SU-DHL-6 (cell line): ENCODE data around the gene AWAT1.

ENCODE experiments used
- H2AFZ ChIP-seq: fragments of 200-600 bp; sonication (generic); 2 replicates; pipeline ENCODE4 v1.6.1; 2014; ENCODE audit warnings: low read depth, mild to moderate bottlenecking, moderate library complexity, mixed read lengths, antibody characterized with exemption, low read length; ENCODE audit not compliant: severe bottlenecking
- H3F3A ChIP-seq: fragments of 200-600 bp; shearing (Covaris generic); 2 replicates; pipeline ENCODE4 v1.6.0; 2016; ENCODE audit warnings: antibody characterized with exemption, mild to moderate bottlenecking; ENCODE audit not compliant: insufficient read depth
- H3K27ac ChIP-seq: fragments of 200-600 bp; sonication (generic); 2 replicates; pipeline ENCODE4 v1.5.1; 2016; ENCODE audit warnings: low read depth, mild to moderate bottlenecking, low read length, moderate library complexity, mixed read lengths
- H3K27me3 ChIP-seq: fragments of 200-600 bp; sonication (generic), shearing (Covaris generic); 2 replicates; pipeline ENCODE4 v1.6.0; 2014; ENCODE audit warnings: mild to moderate bottlenecking, low read length
- H3K36me3 ChIP-seq: fragments of 200-600 bp; sonication (generic); 2 replicates; pipeline ENCODE4 v1.6.1; 2014; ENCODE audit warnings: mild to moderate bottlenecking, low read length, mixed read lengths
- H3K4me2 ChIP-seq: fragments of 300-600, 200-600 bp; shearing (Covaris generic), sonication (generic); 2 replicates; pipeline ENCODE4 v1.6.0; 2014; ENCODE audit warnings: low read length, low read depth, mild to moderate bottlenecking; ENCODE audit not compliant: poor library complexity, severe bottlenecking
- H3K4me3 ChIP-seq: fragments of 200-600 bp; sonication (generic); 2 replicates; pipeline ENCODE4 v1.5.1; 2014; ENCODE audit warnings: antibody characterized with exemption, low read length, mild to moderate bottlenecking, mixed read lengths; ENCODE audit not compliant: insufficient read depth, poor library complexity, severe bottlenecking
- H3K79me2 ChIP-seq: fragments of 200-600 bp; sonication (generic); 2 replicates; pipeline ENCODE4 v1.6.1; 2014; ENCODE audit warnings: mild to moderate bottlenecking, low read length, moderate library complexity; ENCODE audit not compliant: insufficient read depth
- H3K9ac ChIP-seq: fragments of 200-600 bp; sonication (generic); 2 replicates; pipeline ENCODE4 v1.7.0; 2014; ENCODE audit warnings: mild to moderate bottlenecking, low read length
- H3K9me2 ChIP-seq: fragments of 200-600 bp; sonication (generic); replicated peaks from 2 replicates; pipeline ENCODE4 v1.6.1; 2014; ENCODE audit warnings: low read length; ENCODE audit not compliant: insufficient read depth
- H3K9me3 ChIP-seq: fragments of 200-600 bp; sonication (generic); 2 replicates; pipeline ENCODE4 v1.6.1; 2014; ENCODE audit warnings: low read length, mixed read lengths; ENCODE audit not compliant: insufficient read depth
- H4K20me1 ChIP-seq: fragments of 200-600 bp; sonication (generic); 2 replicates; pipeline ENCODE4 v1.6.1; 2014; ENCODE audit warnings: low read depth, mild to moderate bottlenecking, antibody characterized with exemption, low read length, moderate library complexity, mixed read lengths
- EZH2phosphoT487 ChIP-seq: fragments of 200-600 bp; sonication (generic), shearing (Covaris generic); conservative IDR thresholded peaks from 2 replicates; pipeline ENCODE4 v1.6.1; 2018; ENCODE audit warnings: mild to moderate bottlenecking, antibody characterized with exemption, low read length, moderate library complexity, mixed read lengths
- TF ChIP-seq, protein P1 (sequence below): fragments of 200-600 bp; sonication (generic); IDR thresholded peaks from one replicate; pipeline ENCODE4 v1.5.1; 2017; ENCODE audit warnings: antibody characterized with exemption, mild to moderate bottlenecking, low read length, moderate library complexity; ENCODE audit not compliant: insufficient read depth, poor library complexity, severe bottlenecking

AWAT1 gene

DNA sequence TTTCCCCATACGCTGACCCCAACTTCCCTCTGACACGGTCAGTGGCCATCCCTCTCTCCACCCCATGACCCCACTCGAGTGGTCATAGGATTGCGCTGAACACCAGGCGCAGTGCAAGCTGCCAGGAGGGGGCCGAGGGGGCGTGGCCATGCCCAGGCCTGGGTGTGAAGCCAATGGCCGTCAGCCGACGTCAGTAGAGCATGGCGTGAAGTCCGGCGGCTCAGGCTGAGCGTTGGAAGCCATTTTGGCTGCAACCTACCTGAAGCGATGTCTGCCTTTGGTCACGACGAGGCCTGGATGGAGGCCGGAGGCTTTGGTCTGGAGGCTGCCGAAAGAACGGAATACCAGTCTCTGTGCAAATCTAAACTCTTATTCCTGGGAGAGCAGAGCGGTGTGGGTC lies 47.5 kb downstream of the AWAT1 start, which contains the start of gene RAB41:
Gene RAB41, plus strand, starts transcription at position 222 of the 400 bp plus-strand sequence. Its CDS starts 46 bp downstream, at position 268.
- Histone ChIP-seq H3K27me3 (no peaks in the 10 kb centered on the region), H3F3A (no peaks in the 10 kb centered on the region), H3K9me2 (no peaks in the 10 kb centered on the region), H3K79me2 (no peaks in the 10 kb centered on the region), H3K9me3 (no peaks in the 10 kb centered on the region), H3K4me3 (no peak within 1 kb of the TSS), H3K36me3 (no peaks in the 10 kb centered on the region), H2AFZ (no peak within 1 kb of the TSS), H3K9ac (no peak within 1 kb of the TSS), H4K20me1 (no peaks in the 10 kb centered on the region), H3K4me2 (no peak within 1 kb of the TSS), H3K27ac (no peak within 1 kb of the TSS)
- TF ChIP-seq, protein P1, sequence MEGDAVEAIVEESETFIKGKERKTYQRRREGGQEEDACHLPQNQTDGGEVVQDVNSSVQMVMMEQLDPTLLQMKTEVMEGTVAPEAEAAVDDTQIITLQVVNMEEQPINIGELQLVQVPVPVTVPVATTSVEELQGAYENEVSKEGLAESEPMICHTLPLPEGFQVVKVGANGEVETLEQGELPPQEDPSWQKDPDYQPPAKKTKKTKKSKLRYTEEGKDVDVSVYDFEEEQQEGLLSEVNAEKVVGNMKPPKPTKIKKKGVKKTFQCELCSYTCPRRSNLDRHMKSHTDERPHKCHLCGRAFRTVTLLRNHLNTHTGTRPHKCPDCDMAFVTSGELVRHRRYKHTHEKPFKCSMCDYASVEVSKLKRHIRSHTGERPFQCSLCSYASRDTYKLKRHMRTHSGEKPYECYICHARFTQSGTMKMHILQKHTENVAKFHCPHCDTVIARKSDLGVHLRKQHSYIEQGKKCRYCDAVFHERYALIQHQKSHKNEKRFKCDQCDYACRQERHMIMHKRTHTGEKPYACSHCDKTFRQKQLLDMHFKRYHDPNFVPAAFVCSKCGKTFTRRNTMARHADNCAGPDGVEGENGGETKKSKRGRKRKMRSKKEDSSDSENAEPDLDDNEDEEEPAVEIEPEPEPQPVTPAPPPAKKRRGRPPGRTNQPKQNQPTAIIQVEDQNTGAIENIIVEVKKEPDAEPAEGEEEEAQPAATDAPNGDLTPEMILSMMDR: no peak
- no peak for TF ChIP-seq EZH2phosphoT487

DNA sequence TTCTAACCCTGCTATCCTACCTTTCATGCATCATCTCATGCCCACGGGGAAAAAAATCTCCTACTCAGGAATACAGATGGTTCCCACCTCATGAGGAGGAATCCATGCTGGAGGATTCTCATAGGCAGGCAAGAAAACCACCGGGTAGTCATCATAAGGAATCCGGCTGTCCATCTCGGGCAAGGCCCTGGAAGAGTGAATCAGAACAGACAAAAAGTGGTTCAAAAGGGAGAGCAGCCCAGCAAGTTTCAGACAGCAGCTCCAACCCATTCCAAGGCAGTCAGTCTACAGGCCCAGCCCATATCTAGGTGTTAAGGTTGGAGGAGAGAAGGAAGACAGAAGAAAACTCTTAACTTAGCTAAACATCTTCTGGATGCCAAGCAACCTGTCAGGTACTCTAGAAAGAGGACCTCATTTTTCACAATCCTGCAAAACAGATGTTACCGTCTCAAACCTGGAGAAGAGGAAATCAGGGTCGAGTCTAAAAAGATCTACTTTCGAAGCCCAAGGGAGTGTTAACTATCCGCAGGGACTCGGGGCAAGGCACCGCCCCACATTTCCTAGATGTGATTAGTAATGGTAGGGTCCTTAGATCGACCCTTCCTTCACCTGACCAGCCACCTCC lies 54.8 kb downstream of the AWAT1 start:
- no peaks in the 10 kb centered on the region for H4K20me1 ChIP-seq
- H2AFZ ChIP-seq: peak overlapping the region; percentile 41
- H3K9me3 ChIP-seq: no peaks in the 10 kb centered on the region
- no peaks in the 10 kb centered on the region for H3K27me3 ChIP-seq
- peak overlapping the region; percentile 89 for H3K4me3 ChIP-seq
- no peaks in the 10 kb centered on the region for H3F3A ChIP-seq
- peak overlapping the region; percentile 77 for H3K27ac ChIP-seq
- H3K9me2 ChIP-seq: no peaks in the 10 kb centered on the region
- H3K4me2 ChIP-seq: peak overlapping the region; percentile 89
- TF ChIP-seq EZH2phosphoT487: no peak
- TF ChIP-seq, protein P1: no peak
- H3K36me3 ChIP-seq: 0 out of 2 replicates have a peak, but pooled peaks cover 2% of the 10 kb centered on the region
- peak overlapping the region; percentile 89 for H3K9ac ChIP-seq
- H3K79me2 ChIP-seq: peaks cover 41% of the 10 kb centered on the region
